PC-3 (cell line): ENCODE measurements around the gene CLEC2L. TPM values are rescaled to one million over a fixed set of nuclear protein-coding genes. Genes with fewer than 3 reads are reported as not detected.

ENCODE experiments used
- ATAC-seq: fragments of 200-7000 bp; cut with Tn5 transposase; 2 replicates; pipeline ENCODE4 v1.9.1; 2020; ENCODE audit warnings: mild to moderate bottlenecking, moderate library complexity
- BruUV-seq: library from RNA; stranded (reverse); fragments of 400-500 nt; replicated peaks from 2 replicates; lab custom pipeline; 2021; lab: Mats Ljungman, UMichigan
- CTCF ChIA-PET: fragments of 300-600 bp; sonication (Branson Sonifier 250); formaldehyde crosslinking; loops from one replicate; lab custom pipeline; 2022; ENCODE audit warnings: antibody characterized with exemption; lab: Charles Lee
- POLR2A ChIA-PET: fragments of 300-600 bp; sonication (Branson Sonifier 250); formaldehyde crosslinking; loops from one replicate; lab custom pipeline; 2022; ENCODE audit warnings: antibody characterized with exemption; ENCODE audit not compliant: unreplicated experiment; lab: Charles Lee
- DNase-seq: peaks from one replicate; pipeline ENCODE4 v3.0.0-alpha.2; 2015
- H2AFZ ChIP-seq: fragments of 300-600 bp; sonication (generic); 2 replicates; pipeline ENCODE4 v1.6.0; 2016; ENCODE audit warnings: antibody characterized with exemption, low read length
- H3F3A ChIP-seq: fragments of 300-600 bp; sonication (generic); one replicate; pipeline ENCODE4 v1.6.0; 2017; ENCODE audit warnings: antibody characterized with exemption, low read length, control low read depth, mild to moderate bottlenecking; ENCODE audit not compliant: unreplicated experiment
- H3K27ac ChIP-seq: fragments of 300-600 bp; sonication (generic); 2 replicates; pipeline ENCODE4 v1.5.1; 2016; ENCODE audit warnings: mild to moderate bottlenecking, low read length
- H3K27me3 ChIP-seq: fragments of 300-600 bp; sonication (generic); 2 replicates; pipeline ENCODE4 v1.6.1; 2016; ENCODE audit warnings: low read length, mixed read lengths
- H3K36me3 ChIP-seq: fragments of 300-600 bp; sonication (generic); 2 replicates; pipeline ENCODE4 v1.6.1; 2016; ENCODE audit warnings: low read depth, mixed run types, low read length, mixed read lengths
- H3K4me1 ChIP-seq: fragments of 300-600 bp; sonication (generic); 2 replicates; pipeline ENCODE4 v1.5.1; 2016; ENCODE audit warnings: low read length; ENCODE audit not compliant: insufficient read depth
- H3K4me2 ChIP-seq: fragments of 300-600 bp; sonication (generic); 2 replicates; pipeline ENCODE4 v1.6.0; 2016; ENCODE audit warnings: low read length
- H3K4me3 ChIP-seq: fragments of 300-600 bp; sonication (generic); 2 replicates; pipeline ENCODE4 v1.5.1; 2016; ENCODE audit warnings: mild to moderate bottlenecking, low read length, mixed read lengths
- H3K79me2 ChIP-seq: fragments of 300-600 bp; sonication (generic); 2 replicates; pipeline ENCODE4 v1.6.1; 2017; ENCODE audit warnings: low read length, mixed read lengths
- H3K9ac ChIP-seq: fragments of 300-600 bp; sonication (generic); 2 replicates; pipeline ENCODE4 v1.6.0; 2016; ENCODE audit warnings: mild to moderate bottlenecking, low read length
- H3K9me2 ChIP-seq: fragments of 300-600 bp; sonication (generic); replicated peaks from 2 replicates; pipeline ENCODE4 v1.6.1; 2016; ENCODE audit warnings: mixed run types, low read length, mixed read lengths
- H3K9me3 ChIP-seq: fragments of 300-600 bp; sonication (generic); 2 replicates; pipeline ENCODE4 v1.6.1; 2016; ENCODE audit warnings: low read length, mixed read lengths
- H4K20me1 ChIP-seq: fragments of 300-600 bp; sonication (generic); 2 replicates; pipeline ENCODE4 v1.6.1; 2016; ENCODE audit warnings: low read length, mixed read lengths
- CTCF ChIP-seq: fragments of 300-600 bp; sonication (generic); conservative IDR thresholded peaks from 2 replicates; pipeline ENCODE4 v1.5.1; 2017; ENCODE audit warnings: antibody characterized with exemption, low read depth, mild to moderate bottlenecking, low read length
- EZH2 ChIP-seq: fragments of 300-600 bp; sonication (generic); IDR thresholded peaks from one replicate; pipeline ENCODE4 v1.6.1; 2017; ENCODE audit warnings: antibody characterized with exemption, mild to moderate bottlenecking, low read length; ENCODE audit not compliant: unreplicated experiment
- EZH2phosphoT487 ChIP-seq: fragments of 300-600 bp; sonication (generic); IDR thresholded peaks from 2 replicates; pipeline ENCODE4 v1.6.1; 2018; ENCODE audit warnings: mild to moderate bottlenecking, antibody characterized with exemption, low read length, borderline replicate concordance
- intact Hi-C: fragments of 100-400 bp; cut with micrococcal nuclease; formaldehyde crosslinking; loops from 2 replicates; pipeline ENCODE4 v1.9.0; 2023
- total RNA-seq: library from RNA; depleted of rRNA; stranded (reverse); fragments of >200 nt; gene quantifications from 2 replicates; pipeline ENCODE4 v1.2.3, GENCODE V29; 2014

The CLEC2L gene
- total RNA-seq, 1 experiment from 2014 or later, result not detected

- Histone ChIP-seq H3K27me3 (no peaks in the 10 kb centered on the region), H3K4me2 (no peak overlapping the region), H3K9ac (no peak overlapping the region), H3K79me2 (no peaks in the 10 kb centered on the region), H2AFZ (no peak overlapping the region), H3K9me2 (no peaks in the 10 kb centered on the region), H3K4me3 (no peak overlapping the region), H3K9me3 (no peaks in the 10 kb centered on the region), H3K4me1 (no peaks in the 10 kb centered on the region), H3K36me3 (no peaks in the 10 kb centered on the region), H3F3A (no peaks in the 10 kb centered on the region), H3K27ac (no peak overlapping the region), H4K20me1 (no peaks in the 10 kb centered on the region)
- intact Hi-C loops, result no loop called here
- TF ChIP-seq CTCF, result no peak
- no peak for TF ChIP-seq EZH2phosphoT487
- no peak for TF ChIP-seq EZH2
- ChIA-PET CTCF (no interaction called here), POLR2A (no interaction called here)
- ATAC-seq (no peak), DNase-seq (no peak)
- no TSS peak for BruUV-seq
Measured at GRCh38 chr7:139522830-139523198, 671 bp upstream of the CLEC2L start.

GRCh38 chr7:139523968-139524815 lies 707 bp downstream of the CLEC2L start:
- H3K36me3 ChIP-seq, result no peaks in the 10 kb centered on the region
- no peaks in the 10 kb centered on the region for H4K20me1 ChIP-seq
- H3K4me3 ChIP-seq, result no peak overlapping the region
- no peaks in the 10 kb centered on the region for H3K9me3 ChIP-seq
- BruUV-seq, result no TSS peak
- no peaks in the 10 kb centered on the region for H3K4me1 ChIP-seq
- CTCF ChIA-PET, result no interaction called here
- no peak for DNase-seq
- intact Hi-C loops, result no loop called here
- H3K27ac ChIP-seq, result no peak overlapping the region
- H2AFZ ChIP-seq, result no peak overlapping the region
- ATAC-seq, result no peak
- H3K79me2 ChIP-seq, result no peaks in the 10 kb centered on the region
- POLR2A ChIA-PET, result no interaction called here
- no peak overlapping the region for H3K4me2 ChIP-seq
- TF ChIP-seq CTCF (no peak), EZH2phosphoT487 (no peak), EZH2 (no peak)
- no peaks in the 10 kb centered on the region for H3K27me3 ChIP-seq
- no peaks in the 10 kb centered on the region for H3K9me2 ChIP-seq
- H3F3A ChIP-seq, result no peaks in the 10 kb centered on the region
- no peak overlapping the region for H3K9ac ChIP-seq

- H3K4me1 ChIP-seq, result no peaks in the 10 kb centered on the region
- no peaks in the 10 kb centered on the region for H3F3A ChIP-seq
- ChIA-PET POLR2A (no interaction called here), CTCF (no interaction called here)
- no peaks in the 10 kb centered on the region for H3K79me2 ChIP-seq
- ATAC-seq (no peak), DNase-seq (no peak)
- H2AFZ ChIP-seq, result no peak overlapping the region
- no TSS peak for BruUV-seq
- no peaks in the 10 kb centered on the region for H3K9me3 ChIP-seq
- no peak overlapping the region for H3K9ac ChIP-seq
- no peak for TF ChIP-seq EZH2
- no peak for TF ChIP-seq CTCF
- TF ChIP-seq EZH2phosphoT487, result no peak
- H3K4me3 ChIP-seq, result no peak overlapping the region
- no peaks in the 10 kb centered on the region for H3K9me2 ChIP-seq
- H3K4me2 ChIP-seq, result no peak overlapping the region
- no peaks in the 10 kb centered on the region for H3K27me3 ChIP-seq
- intact Hi-C loops, result no loop called here
- no peaks in the 10 kb centered on the region for H4K20me1 ChIP-seq
- H3K27ac ChIP-seq, result no peak overlapping the region
- H3K36me3 ChIP-seq, result no peaks in the 10 kb centered on the region
Measured at GRCh38 chr7:139525239-139525638, 1.8 kb downstream of the CLEC2L start.
